Measurements from ENCODE around the gene SLC26A8.
"Not testable (repeated sequence)": the region's sequence is repeated elsewhere in the genome, so short reads cannot be mapped to it uniquely, and the experiment has no call there.

The SLC26A8 gene

DNA sequence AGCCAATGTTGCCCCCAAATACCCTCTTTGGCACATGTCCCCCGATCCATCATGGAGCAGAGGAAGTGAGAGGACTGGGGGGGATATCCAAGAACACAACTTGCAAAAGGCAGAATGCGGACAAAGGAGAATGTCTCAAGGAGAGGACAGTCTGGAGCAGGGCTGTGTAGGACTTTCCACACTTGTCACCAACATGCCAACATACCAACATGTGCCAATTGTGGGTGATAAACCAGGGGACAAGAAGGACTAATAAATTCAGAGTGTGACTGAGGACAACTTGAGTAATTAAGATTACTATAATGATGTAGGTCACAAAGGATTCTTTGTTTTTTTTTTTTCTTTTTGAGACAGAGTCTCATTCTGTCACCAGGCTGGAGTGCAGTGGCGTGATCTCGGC lies 8.8 kb downstream of the SLC26A8 start:
- DNase-seq (ENCODE audit: low read depth), result no peak

DNA sequence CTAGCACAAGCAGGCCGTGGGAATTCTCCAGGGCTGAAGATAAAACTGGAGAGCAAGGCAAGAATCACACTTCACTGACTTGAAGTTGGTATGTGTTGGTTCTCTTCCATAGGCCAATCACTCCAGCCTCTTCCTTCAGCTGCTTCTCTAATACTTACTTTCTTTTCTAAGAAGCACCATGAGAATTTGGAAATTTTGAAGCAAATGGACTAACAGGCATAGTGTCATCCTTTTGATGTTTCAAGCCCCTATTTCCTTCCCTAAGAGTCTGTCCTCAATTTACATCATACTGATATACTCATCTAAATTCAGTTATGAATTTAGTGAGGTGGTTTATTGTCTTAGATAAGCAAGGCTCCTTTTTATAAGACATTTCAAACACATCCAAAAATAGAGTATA lies 24.0 kb downstream of the SLC26A8 start:
- DNase-seq (ENCODE audit: low read depth), result no peak

DNA sequence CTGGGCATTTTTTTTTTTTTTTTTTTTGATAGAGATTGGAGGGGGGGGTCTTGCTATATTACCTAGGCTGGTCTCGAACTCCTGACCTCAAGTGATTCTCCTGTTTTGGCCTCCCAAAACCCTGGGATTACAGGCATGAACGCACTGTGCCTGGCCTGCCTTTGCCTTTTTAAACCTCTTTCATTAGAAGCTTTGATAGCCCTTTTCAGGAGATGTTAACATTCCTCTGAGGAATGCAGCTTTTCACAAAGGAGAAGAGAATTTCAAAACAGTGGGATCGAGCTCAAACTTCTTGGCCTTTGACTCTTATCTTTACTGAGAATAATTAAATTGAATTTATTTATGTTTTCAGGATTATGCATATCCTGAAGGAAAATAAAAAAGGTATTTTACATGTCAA lies 31.3 kb downstream of the SLC26A8 start:
- DNase-seq (ENCODE audit: low read depth), result no peak

DNA sequence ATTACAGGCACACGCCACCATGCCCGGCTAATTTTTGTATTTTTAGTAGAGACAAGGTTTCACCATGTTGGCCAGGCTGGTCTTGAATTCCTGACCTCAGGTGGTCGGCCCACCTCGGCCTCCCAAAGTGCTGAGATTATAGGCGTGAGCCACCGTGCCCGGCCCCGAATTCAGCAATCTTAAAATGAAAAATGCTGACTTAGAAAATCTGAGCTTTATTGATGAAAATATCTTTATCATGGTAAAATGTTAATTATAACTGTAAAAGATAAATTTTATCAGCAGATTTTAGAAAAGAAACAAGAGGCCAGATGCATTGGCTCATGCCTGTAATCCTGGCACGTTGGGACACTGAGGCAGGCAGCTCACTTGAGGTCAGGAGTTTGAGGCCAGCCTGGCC lies 36.4 kb downstream of the SLC26A8 start:
- not testable (repeated sequence) for DNase-seq (ENCODE audit: low read depth)

DNA sequence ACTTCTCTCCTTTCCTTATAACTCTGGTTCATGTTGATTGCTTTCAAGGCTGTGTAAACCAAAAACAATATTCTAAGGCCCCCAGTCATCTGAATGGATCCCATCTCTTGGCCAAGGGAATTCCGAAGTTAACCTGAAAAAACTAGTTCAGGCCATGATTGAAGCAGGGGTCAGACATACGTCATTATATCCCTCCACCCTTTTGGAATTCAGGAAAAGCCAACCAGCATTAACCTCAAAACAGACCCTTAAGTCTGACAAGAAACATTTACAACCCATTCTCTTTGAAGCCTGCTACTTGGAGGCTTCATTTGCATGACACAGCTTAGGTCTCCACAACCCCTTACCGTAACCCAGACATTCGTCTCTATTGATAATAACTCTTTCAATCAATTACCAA lies 39.7 kb downstream of the SLC26A8 start:
- no peak for DNase-seq (ENCODE audit: low read depth)

DNA sequence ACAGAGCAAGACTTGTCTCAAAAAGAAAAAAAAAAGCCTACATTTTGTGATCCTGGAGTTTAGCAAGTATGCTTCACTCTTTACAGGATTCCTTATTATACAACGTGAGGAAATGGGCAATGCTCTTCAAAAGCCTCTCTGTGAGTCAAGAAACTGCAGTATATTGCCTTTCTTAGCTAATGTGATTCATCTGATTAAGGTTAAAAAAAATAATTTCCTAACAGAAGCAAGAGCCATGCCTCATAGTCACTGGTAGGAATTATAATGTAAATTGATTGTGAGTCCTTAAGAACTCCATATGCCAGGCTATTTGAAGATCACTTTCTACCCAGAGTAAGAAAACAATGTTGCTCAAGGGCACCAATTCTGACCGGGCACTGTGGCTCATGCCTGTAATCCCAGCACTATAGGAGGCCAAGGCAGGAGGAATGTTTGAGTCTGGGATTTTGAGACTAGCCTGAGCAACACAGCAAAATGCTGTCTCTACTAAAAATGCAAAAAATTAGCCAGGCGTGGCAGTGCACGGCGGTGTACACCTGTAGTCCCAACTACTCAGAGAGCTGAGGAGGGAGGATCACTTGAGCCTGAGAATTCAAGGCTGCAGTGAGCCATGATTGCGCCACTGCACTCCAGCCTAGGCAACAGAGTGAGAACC lies 43.3 kb downstream of the SLC26A8 start:
- no peak for DNase-seq (ENCODE audit: low read depth)

DNA sequence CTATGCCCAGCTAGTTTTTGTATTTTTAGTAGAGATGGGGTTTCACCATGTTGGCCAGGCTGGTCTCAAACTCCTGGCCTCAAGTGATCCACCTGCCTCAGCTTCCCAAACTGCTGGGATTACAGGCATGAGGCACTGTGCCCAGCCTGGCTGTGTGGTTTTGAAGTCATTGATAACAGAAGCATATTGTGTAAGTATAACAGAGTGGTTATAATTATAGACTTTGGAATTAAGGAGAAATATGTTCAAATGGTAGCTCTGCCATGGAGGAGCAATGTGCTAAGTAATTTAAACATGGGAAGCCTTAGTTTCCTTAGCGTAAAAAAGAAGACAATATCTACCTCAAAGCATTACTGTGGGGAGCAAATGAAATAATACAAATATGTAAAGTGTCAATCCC lies 44.3 kb downstream of the SLC26A8 start:
- DNase-seq (ENCODE audit: low read depth), result not testable (repeated sequence)

DNA sequence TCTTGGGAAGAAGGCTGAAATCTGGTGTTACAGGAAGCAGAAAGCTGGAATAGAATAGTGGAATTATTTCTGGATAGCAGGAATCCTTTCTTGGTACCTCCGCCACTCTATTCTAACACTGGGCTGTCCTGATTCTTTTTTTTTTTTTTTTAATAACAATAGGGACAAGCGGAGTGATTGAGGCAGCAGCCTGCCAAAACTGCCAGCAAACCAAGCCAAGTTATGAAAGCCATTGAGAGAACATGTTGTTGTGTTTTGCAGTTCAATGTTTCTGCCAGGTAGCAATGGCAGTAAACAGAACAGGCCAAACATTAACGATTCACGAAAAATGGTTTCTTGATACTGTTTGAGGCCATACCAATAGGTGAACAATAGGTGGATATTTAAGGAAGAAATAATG lies 47.1 kb downstream of the SLC26A8 start:
- DNase-seq (ENCODE audit: low read depth), result no peak

DNA sequence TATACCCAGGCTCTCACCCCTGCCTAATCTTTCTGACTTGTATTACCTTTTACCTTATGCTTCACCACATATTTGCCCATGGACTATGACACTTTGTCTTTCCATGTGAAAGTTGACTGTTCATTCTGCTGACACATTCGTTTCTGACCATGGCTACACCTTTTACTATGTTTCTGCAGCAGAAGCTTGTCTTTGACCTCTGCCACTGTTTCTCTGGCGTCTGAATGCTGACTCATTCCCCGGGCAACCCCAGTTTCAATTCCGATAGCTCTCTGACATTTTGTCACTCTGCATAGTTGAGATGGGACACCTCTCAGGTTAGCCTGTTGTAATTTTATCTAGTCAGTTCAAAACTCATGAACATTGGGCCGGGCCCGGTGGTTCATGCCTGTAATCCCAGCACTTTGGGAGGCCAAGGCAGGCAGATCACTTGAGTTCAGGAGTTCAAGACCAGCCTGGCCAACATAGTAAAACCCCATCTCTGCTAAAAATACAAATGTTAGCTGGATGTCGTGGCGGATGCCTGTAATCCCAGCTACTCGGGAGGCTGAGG lies 50.7 kb downstream of the SLC26A8 start:
- no peak for DNase-seq (ENCODE audit: low read depth)

DNA sequence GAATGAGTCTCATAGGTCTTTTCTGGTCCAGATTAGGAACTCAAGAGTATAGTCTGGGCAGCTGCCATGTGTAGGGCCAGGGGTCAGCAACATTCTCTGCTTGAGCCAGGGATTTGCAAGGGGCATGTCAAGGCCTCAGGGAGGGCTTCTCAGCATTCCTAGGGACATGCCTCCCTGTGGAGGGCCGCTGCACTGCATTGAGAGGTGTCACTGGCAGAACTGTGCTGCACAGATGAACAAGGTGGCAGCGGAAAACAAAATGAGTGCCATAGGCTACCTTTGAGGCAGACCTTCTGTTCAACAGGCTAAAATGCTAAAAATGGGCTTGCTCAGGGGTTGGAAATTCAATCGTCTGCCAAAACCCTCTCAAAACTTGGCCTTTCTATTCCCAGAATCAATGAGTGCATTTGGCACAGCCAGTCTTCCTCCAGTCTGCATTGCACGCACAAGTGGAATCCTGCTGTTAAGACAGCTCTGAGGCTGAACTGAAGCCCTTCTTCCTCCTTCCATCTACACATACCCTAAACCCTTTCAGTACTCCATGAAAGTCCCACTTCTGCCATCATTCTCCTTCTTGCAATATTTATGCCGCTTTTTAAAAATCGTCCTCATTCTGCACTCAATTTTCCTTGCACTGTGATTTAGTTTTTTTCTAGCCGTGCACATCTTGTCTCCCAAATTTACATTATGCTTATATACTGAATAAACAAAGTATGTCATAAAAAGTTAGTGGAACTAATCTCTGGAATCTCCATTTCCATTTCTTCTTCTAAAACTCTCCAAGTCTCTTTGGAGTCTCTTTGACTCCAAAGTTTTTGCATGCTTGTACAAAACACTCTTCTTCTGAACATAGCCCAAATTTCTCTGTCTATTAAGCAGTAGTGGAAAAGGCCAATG lies 51.7 kb downstream of the SLC26A8 start:
- DNase-seq (ENCODE audit: low read depth), result no peak

DNA sequence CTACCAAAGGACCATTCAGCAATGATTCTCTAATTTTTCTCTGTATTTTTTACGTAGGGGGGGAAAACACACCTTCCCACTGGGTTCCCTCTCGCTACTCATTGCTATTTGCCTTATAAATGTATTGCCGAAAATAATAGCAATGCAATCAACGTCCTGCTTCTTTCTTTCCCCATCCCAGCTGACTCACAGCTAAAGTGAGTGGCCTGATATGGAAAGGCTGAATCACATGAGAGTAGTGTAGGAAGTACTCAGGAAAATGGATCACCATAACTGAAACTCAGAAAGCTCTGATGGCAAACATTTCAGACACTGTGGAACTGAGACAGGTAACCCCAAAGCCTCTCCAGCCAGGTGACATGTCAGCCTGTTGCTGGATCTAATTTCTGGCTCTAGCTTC lies 54.3 kb downstream of the SLC26A8 start:
- no peak for DNase-seq (ENCODE audit: low read depth)

DNA sequence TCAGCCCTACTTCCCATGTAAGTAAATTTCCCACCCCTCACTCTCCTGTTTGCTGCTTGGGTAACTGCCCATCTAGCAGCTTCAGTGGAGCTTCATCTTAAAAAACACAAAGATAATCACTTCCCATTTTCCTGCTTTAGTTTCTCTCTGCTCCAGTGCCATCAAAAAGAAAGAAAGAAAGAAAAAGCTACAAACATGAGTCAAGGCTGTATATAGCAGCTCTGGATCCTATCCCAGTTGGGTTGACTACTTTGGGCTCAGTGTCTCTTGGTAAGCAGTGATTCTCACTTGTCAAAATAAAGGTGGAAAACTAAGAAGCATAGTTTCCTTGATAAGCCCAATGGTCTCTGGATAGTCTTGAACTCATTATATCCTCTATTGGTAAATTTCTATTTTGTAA lies 54.8 kb downstream of the SLC26A8 start:
- DNase-seq (ENCODE audit: low read depth), result no peak

DNA sequence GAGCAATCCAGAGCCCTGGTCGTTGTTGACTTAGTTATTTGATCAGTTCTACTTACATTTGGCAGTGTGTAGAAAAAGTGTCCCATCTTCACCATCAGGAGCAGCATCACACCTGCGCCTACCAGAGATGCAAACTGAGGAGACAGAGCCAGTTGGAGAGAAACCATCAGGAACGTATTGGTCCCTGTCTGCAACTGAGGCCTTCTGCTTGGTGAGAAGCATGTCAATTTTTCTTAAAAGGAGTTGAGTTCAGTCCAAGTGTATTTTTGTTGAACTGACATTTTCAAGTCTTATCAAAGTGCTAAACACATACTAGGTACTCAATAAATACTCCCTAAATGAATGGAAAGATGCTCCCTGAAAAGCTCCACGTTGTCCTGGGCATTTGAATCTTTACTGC lies 55.6 kb downstream of the SLC26A8 start:
- no peak for DNase-seq (ENCODE audit: low read depth)

DNA sequence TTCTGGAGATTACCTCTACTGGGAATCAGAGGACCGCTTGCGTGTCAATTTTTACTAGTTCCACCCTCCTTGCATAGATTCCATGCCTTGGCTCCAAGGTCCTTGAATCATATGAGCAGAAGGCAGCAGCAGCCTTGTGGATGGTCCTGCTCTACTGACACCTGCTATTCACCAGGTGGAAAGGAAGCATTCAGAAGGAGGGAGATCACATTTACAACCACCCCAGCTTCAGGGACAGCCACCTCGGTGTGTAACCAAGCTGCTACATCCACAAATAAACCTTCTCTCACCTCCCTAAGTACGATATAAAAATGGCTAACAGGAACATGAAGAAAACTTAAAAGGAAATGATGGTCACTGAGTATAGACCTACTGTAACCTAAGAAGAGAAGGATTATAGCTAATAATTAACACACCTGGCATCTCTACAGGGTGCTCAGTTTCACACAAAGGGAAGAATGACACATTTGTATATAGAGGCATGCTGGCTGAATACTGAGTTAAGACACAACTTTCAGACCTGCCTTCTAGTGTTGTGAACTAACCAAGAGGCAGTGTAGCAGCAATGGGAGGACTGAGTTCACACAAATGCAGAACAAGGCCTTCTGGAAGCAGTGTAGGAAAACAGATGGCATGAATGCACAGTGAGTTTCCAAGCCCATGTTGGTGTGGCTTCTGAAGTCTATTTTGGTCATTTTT lies 57.2 kb downstream of the SLC26A8 start:
- no peak for DNase-seq (ENCODE audit: low read depth)

DNA sequence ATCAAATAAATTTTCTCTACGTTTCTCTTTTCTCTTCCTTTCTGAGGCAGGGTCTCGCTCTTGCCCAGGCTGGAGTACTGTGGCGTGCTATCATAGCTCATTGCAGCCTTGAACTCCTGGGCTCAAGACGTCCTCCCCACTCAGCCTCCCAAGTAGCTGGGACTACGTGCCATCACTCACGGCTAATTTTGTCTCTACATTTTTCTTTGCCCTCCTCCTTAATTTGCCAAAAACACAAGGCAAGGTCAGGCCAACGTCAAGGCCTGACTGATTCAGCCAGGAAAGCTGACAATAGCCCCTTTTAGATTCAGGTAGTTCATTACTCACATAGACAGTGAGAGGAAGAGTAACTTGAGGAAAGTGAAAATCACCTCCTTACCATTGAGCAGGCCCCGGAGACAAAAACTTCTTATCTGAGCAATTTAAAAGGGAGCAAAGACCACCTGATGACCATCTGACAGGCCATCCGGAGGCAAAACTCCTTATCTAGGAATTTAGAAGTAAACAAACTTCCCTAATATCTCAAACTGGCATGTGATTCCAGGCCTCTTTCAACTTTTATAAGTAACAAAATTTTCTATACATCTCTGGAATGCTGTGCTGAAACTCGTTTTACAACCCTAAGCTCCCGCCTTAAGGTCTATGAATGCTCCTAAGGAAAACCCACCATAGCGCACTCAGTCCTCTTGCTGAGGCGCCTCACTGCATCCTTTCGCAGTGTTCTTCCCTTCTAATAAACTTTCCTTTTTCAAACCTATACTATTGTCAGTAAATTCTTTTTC lies 61.5 kb downstream of the SLC26A8 start:
- no peak for DNase-seq (ENCODE audit: low read depth)

DNA sequence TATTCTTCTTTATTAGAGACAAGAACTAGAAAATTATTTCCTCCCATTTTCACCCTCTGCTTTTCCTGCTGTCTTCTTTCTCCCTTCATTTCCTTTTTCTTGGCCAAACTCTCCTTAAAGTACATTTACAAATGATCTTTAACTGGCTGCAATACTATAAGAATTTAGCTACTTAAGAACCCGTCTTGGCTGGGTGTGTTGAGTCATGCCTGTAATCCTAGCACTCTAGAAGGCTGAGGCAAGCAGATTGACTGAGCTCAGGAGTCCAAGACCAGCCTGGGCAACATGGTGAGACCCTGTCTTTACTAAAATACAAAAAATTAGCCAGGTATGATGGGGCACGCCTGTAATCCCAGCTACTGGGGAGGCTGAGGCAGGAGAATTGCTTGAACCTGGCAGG lies 64.3 kb downstream of the SLC26A8 start:
- no peak for DNase-seq (ENCODE audit: low read depth)

DNA sequence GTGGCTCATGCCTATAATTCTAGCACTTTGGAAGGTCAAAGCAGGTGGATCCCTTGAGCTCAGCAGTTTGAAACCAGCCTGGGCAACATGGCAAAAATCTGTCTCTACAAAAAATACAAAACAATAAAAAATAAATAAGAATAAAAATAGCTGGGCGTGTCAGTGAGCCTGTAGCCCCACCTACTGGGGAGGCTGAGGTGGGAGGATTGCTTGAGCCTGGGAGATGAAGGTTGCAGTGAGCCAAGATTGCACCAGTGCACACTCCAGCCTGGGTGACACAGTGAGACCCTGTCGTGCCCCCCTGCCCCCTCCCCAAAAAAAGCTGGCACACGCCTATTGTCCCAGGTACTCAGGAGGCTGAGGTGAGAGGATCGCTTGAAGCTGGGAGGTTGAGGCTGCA lies 68.5 kb downstream of the SLC26A8 start:
- DNase-seq (ENCODE audit: low read depth), result no peak

DNA sequence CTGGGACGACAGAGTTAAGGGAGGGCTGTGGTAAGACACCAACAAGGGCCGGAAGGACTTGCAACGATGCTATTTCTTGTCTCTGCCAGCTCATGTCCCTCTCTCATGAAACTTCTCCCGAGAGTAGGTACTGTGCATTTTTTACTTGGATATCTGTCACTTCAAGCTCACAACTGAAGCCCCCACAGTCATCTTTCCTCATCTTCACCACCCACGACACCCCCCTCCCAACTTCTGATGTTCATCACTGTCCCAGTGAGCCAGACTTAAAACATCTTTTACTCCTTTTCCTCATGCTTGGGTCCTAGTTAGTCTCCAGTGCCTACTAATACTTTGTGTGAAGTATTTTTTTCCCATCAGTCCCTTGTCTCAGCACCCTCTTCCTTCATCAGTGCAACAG lies 68.9 kb downstream of the SLC26A8 start:
- no peak for DNase-seq (ENCODE audit: low read depth)

DNA sequence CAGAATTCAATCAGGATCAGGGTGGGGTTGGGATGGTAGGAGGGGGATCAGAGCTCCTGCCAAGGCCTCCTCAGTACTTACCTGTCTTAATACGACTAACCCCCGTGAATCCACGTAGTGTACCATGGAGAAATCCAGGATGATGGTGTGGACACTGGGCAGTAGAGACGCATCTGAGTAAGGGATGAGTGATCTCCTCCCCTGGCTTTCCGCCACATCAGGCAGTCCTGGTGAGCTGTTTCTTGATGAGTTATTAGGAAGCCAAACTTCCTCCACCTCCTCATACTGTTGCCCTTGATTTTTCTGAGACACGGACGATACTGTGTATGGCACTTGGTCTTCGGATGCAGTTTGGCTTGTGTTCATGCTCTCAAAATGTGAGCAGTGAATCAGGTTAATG lies 69.4 kb downstream of the SLC26A8 start:
- DNase-seq (ENCODE audit: low read depth), result no peak

DNA sequence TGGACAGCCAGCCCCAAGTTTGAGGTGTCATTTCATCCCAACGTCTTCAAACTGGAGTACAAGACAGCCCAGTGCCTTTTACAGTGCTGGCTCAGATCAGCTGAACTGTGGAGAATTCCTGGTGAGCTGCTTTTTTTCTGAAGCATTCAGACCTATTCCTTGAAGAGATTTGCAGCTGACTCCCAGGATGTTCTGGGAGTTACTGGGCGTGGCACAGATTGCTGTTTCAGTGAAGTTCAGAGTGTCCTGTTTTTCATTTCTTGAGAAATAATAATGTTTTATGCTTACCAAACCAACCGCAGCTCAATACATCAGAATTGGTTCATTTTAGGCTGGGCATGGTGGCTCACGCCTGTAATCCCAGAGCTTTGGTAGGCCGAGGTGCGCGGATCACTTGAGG lies 70.1 kb downstream of the SLC26A8 start:
- DNase-seq (ENCODE audit: low read depth), result no peak

DNA sequence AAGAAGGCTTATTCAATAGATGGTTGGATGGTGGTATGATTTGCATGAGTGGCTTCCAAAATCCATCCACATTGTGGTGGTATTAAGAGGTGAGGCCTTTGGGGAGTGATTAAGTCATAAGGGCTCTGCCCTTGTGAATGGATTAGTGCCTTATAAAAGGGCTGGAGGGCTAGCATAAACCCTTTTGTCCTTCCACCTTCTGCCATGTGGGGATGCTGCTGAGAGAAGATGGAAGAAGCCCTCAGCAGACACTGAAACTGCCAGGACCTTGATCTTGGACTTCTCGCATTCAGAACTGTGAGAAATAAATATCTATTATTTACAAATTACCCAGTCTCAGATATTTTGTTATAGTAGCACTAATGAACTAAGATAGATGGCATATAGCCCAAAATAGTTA lies 75.7 kb downstream of the SLC26A8 start:
- no peak for DNase-seq (ENCODE audit: low read depth)

DNA sequence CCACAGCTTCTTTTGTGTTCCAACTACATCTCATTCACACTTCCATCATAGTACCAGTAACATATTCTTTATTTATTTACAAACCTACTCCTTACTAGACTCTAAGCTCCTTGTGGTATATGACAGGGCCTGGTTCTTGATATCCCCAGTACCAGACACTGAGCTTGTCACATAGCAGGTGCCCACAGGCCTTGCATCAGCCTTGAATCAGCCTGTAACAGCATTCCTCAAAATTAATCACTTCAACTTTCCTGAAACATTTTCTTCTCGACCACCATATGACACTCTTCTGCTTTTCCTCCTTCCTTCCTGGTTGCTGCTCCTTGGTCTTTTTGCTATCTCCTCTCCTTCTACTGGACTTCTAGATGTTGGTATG lies 78.8 kb downstream of the SLC26A8 start:
- DNase-seq (ENCODE audit: low read depth), result no peak
